ENCODE measurements around the gene SCRT2. TPM values are rescaled to one million over a fixed set of nuclear protein-coding genes. Genes with fewer than 3 reads are reported as not detected.
A peak's percentile ranks its signal among the peaks of the same experiment; 100 is the strongest.

The SCRT2 gene
- 0.18 and 0.37 TPM in 2 replicates for total RNA-seq (2011; cell fraction: chromatin; rRNA removed; ENCODE audit: low replicate concordance)
- total RNA-seq (2011; cell fraction: nucleolus; rRNA removed), result 0.26 and 0.50 TPM in 2 replicates
- total RNA-seq (2011; cell fraction: nucleoplasm; rRNA removed), result 0.29 and 0.99 TPM in 2 replicates
- total RNA-seq (2014; rRNA removed), result 0.04 and 0.05 TPM in 2 replicates
- total RNA-seq (2014; rRNA removed; fragmentation: Illumina TruSeq; extraction: Trizol), result 0.04 TPM in 1 of 2 replicates, not detected in the other
- 0.07 and 0.19 TPM in 2 replicates for total RNA-seq (2015; rRNA removed; fragmentation: Illumina TruSeq; extraction: Trizol)
- 0.47 and 0.75 TPM in 2 replicates for total RNA-seq (2021)
- 0.12 and 0.13 TPM in 2 replicates for polyA plus RNA-seq (2011; rRNA removed)
- 0.10 and 0.63 TPM in 2 replicates for polyA plus RNA-seq (2011; cell fraction: cytosol; rRNA removed)
- 0.91 and 4.1 TPM in 2 replicates for polyA plus RNA-seq (2011; cell fraction: nucleus; rRNA removed)
- polyA plus RNA-seq (2012), result 0.19 and 0.48 TPM in 2 replicates
- polyA plus RNA-seq (2014; fragmentation: Illumina TruSeq; extraction: Trizol), result 0.30 and 0.36 TPM in 2 replicates
- not detected for polyA plus RNA-seq (2014; fragmentation: Nextera tagmentation; extraction: Ambion mirVana)
- 0.19 and 0.34 TPM in 2 replicates for polyA plus RNA-seq (2014; rRNA removed)
- 0.12 and 0.25 TPM in 2 replicates for polyA minus RNA-seq (2011; rRNA and poly(A)+ RNA removed)
- polyA minus RNA-seq (2011; cell fraction: cytosol; rRNA and poly(A)+ RNA removed), result 0.64 and 1.2 TPM in 2 replicates
- 0.44 and 2.2 TPM in 2 replicates for polyA minus RNA-seq (2011; cell fraction: nucleus; rRNA and poly(A)+ RNA removed)
- percentile 34 among the genes with signal in this experiment for Bru-seq, nascent RNA
- percentile 29 among the genes with signal in this experiment for BruChase-seq, experiment 1, labeled RNA remaining after a 2-hour chase
- percentile 26 among the genes with signal in this experiment for BruChase-seq, experiment 2, labeled RNA remaining after a 6-hour chase
- long read RNA-seq, experiment 1, partial matches to known transcripts, result 0 of 1 reads
- long read RNA-seq, experiment 1, other reads (novel, unspliced or antisense), result 1 of 1 reads
- long read RNA-seq, experiment 2, partial matches to known transcripts, result 0 of 3 reads
- long read RNA-seq, experiment 2, other reads (novel, unspliced or antisense), result 2 of 3 reads
- long read RNA-seq, experiment 3, result 0 reads

- Histone ChIP-seq H3K27ac (ENCODE audit: extremely low read depth, low read depth, low read length) (no peak within 1 kb of the TSS), H2AFZ (ENCODE audit: low read depth, low read length) (no peak within 1 kb of the TSS), H3K9me1 (ENCODE audit: control insufficient read depth, insufficient read depth, low read length) (no peaks in the 10 kb centered on the region), H3K36me3 (ENCODE audit: control insufficient read depth, insufficient read depth, low read length) (no peaks in the 10 kb centered on the region), H3K9ac (ENCODE audit: insufficient read depth in 1 of 2, low read depth in 2 of 2, low read length in 2 of 2) (peak within 1 kb of the TSS; percentile 14 to 86; a peak in 3 of 4 replicates), H3K4me3 (peak within 1 kb of the TSS; percentile 37), H3K4me2 (ENCODE audit: insufficient read depth, low read length) (peak within 1 kb of the TSS; percentile 61), H3K9me3 (replicated peaks; ENCODE audit: control insufficient read depth, insufficient read depth, low read depth, low read length) (no peaks in the 10 kb centered on the region), H3K4me1 (replicated peaks in 1 of 2; ENCODE audit: control insufficient read depth in 2 of 2, insufficient read depth in 2 of 2, low read length in 2 of 2) (peaks cover 29 to 60% of the 10 kb centered on the region in 2 experiments), H3K27me3 (ENCODE audit: control insufficient read depth in 2 of 2, insufficient read depth in 2 of 2, low read length in 2 of 2) (no peaks in the 10 kb centered on the region; a peak in 1 of 5 replicates), H4K20me1 (replicated peaks; ENCODE audit: control insufficient read depth, insufficient read depth, low read length) (no peaks in the 10 kb centered on the region), H3K79me2 (ENCODE audit: control insufficient read depth, insufficient read depth, low read length) (no peaks in the 10 kb centered on the region; the same call in 2 of the 3 replicates)
- intact Hi-C loops (cut with micrococcal nuclease) (no loop called here), in situ Hi-C loops (cut with MboI) (no loop called here)
- peak; percentile 78 to 84 (median 82) for DNase-seq (ENCODE audit: extremely low read depth in 1 of 4, low spot score in 3 of 4)
- WGBS (ENCODE audit: insufficient coverage, low coverage, missing lambda C conversion rate), result under 1% methylated on average over 24 of the region's 69 CpGs
- peak; percentile 81 for ATAC-seq
- FAIRE-seq, result no peak
- CTCF ChIA-PET (ENCODE audit: low intra/inter-chr PET ratio), result interaction anchor here (0.7 kb wide), 1 partner anchor 637 kb away, joined by 3 read pairs; no protein-coding TSS in a partner anchor
- POLR2A ChIA-PET, result interaction anchor here (1.7 kb wide), 1 partner anchor 9 kb away, joined by 5 read pairs; no protein-coding TSS in a partner anchor
- no TSS peak for BruUV-seq (replicated peaks)
- TF ChIP-seq NRF1 (conservative IDR thresholded peaks at IDR 0.05 in 1 of 2, IDR thresholded peaks at IDR 0.05 in 1 of 2) (peak in 1 of 2 experiments; percentile 40; a peak in 2 of 4 replicates), AFF4 (CRISPR knock-in tag; IDR thresholded peaks at IDR 0.05) (peak; percentile 55; the same call in 1 of the 2 replicates), ZNF395 (CRISPR knock-in tag; IDR thresholded peaks at IDR 0.05) (peak; percentile 79)
These were observed at the start of gene SCRT2 for GRCh38 chr20:675453-676314. TSS of gene SCRT2 (minus strand) at chr20:675802. CDS start at chr20:675601, 201 bp downstream.

All from K562 (cell line).